ENCODE measurements around the gene TMEM272.
A peak's percentile ranks its signal among the peaks of the same experiment; 100 is the strongest.

The TMEM272 gene

DNA sequence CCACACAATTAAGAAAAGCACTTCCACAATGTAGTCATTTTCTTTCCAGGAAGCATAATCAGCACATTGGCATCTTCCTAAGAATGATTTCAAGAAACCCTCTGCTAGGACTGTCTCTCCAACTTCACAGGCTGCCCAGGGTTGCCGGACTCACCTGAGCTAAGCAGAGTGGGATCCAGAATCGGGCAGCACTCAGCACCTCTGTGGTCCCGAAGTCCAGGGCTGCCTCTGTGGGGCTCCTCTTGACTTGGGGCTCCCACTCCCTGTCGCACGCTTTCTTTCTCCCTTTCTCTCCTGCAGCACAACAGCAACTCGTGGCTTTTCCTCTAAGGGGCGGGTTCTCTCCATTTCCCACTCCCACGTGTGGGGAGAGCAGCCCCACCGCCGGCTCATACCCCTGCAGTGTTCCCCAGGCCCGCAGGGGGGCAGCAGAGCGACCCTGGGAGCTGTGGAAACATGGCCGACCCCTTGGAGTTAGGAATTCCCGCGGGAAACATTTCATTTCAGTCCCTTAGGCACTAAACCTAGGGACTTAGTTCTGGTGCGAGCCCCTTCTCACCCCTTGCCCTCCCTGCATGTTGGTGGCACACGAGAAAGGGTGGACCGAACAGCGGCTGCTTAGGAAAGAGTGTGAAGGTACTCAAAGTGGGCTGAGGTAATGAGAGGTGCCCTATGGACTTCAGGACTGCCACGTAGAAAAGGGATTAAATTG, at the start of gene TMEM272:
TMEM272 (minus strand) TSS at position 316 of the 712 bp plus-strand sequence. CDS start 6,647 bp downstream, outside the sequence.
- ATAC-seq (peak; percentile 69), DNase-seq (peak; percentile 80)

DNA sequence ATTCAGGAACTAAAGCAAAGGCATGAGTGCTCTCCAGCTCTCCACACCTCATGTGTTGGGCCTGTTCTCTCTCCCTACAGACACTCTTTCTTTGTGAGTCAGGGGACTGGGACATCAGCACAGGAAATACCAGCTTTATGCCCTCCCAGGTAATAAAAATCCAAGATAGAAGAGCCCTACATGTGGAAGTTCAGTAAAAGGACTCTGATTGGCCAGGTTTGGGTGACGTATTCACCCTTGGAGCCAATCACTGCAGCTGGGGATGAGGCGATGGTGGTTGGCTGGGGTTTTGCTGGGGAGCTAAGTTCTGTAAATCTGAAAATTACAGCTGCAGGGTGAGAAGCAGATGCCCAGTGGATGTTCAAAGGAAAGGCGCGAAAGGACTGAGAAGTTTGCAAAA, 49.3 kb upstream of the TMEM272 start:
- no peak for DNase-seq
- no peak for ATAC-seq

GRCh38 chr13:51892657-51893056, 47.7 kb upstream of the TMEM272 start:
- no peak for ATAC-seq
- no peak for DNase-seq

- ATAC-seq (no peak), DNase-seq (no peak)
These were observed 42.5 kb upstream of the TMEM272 start for GRCh38 chr13:51887468-51887867.

DNA sequence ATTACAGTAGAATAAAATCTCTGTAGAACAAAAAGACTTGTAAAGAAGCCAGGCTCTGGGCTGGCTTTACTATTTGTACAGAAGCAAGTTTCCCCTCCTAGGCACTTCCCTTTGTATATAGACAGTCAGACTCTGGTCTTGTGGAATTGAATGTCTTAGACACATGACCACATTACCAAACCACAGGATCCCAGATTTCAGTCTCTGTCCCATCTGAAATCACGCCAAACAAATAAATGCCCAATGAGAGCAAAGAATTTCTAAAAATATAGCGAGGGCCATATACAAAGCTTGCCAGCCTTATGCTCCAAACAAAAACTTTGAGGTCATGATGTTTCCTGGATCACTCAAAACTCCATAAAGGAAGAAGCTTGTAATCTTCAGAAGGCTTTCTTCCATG, 40.7 kb upstream of the TMEM272 start:
- ATAC-seq (no peak), DNase-seq (no peak)

- ATAC-seq (no peak), DNase-seq (no peak)
These were observed 38.2 kb upstream of the TMEM272 start for GRCh38 chr13:51883226-51883600.

GRCh38 chr13:51882570-51883225, 37.7 kb upstream of the TMEM272 start:
- DNase-seq (no peak), ATAC-seq (no peak)

GRCh38 chr13:51881296-51881695, 36.3 kb upstream of the TMEM272 start:
- ATAC-seq (no peak), DNase-seq (no peak)

- no peak for DNase-seq
- peak; percentile 49 for ATAC-seq
These were observed 34.2 kb upstream of the TMEM272 start for GRCh38 chr13:51879133-51879532.

DNA sequence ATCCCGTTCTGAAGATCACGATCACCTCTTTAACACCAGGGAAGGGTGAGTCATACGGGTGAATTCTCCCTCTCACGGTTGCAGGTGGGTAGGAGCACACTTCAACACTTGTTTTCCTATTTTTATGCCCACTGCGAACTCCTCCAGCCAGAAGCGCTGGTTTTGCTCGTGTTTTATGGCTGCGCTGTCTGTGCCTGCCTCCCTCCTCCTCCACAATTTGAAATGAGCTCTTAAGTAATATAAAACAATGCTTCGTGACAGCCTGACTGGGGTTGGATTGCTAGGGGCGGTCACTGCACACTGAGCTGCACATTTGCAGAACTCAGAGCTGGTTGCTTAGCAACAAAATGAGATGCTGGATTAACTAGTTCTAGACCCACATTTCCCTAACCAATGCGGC, 29.7 kb upstream of the TMEM272 start:
- DNase-seq, result no peak
- ATAC-seq, result no peak

GRCh38 chr13:51873837-51874236, 28.9 kb upstream of the TMEM272 start:
- ATAC-seq (no peak), DNase-seq (no peak)

GRCh38 chr13:51873117-51873798, 28.3 kb upstream of the TMEM272 start:
- ATAC-seq, result no peak
- no peak for DNase-seq

GRCh38 chr13:51870616-51871015, 25.6 kb upstream of the TMEM272 start:
- DNase-seq (no peak), ATAC-seq (no peak)

- DNase-seq, result no peak
- ATAC-seq, result no peak
These were observed 24.9 kb upstream of the TMEM272 start for GRCh38 chr13:51869916-51870315.

GRCh38 chr13:51867062-51867461, 22.1 kb upstream of the TMEM272 start:
- ATAC-seq (no peak), DNase-seq (no peak)

- DNase-seq (no peak), ATAC-seq (no peak)
These were observed 20.9 kb upstream of the TMEM272 start for GRCh38 chr13:51865838-51866237.

DNA sequence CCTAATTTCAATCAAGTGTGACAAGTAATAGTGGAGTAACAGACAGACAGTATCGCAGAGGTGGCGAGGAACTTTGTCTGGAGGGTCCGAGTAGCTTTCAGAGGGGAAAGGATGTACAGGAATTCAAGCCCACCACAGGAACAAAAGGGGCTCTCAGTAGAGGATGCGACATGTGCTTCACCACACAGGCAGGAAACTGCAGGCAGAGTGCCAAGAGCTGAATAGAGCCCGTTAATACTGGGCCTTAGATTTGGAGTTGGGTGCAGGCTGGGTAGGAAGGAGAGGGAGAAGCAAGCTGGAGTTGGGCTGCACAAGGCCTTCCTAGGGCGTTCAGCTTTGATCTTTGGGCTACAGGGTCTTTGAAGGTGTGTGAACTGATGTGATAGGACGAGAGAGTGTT, 18.0 kb upstream of the TMEM272 start:
- ATAC-seq (no peak), DNase-seq (no peak)

DNA sequence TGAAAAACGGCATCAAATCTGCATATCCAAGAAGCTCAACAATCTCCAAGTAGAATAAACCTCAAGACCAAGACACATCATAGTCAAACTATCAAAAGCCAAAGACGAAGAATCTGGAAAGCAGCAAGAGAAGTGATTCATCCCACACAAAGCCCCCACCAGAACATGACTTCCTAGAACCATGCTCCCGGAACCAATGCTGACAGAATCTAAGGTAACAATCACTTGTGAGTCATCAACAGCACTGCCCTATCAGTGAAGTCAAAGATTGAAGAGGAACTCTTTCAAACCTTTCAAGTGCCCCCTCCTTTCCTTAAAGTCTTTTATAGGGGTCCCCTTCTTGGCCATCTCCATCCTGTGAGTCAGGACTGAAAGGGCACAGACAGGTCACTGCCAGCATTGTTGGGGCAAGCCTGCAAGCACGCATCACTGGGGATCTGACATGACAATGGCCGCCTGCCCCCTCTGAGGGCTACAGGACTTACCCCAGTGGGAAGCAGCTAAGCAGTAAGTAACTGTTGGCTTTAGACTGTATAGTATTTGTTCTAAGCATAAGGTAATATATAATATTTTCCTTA, 16.8 kb upstream of the TMEM272 start, which contains the start of gene CCDC70:
CCDC70 (plus strand) TSS at position 247 of the 578 bp plus-strand sequence. CDS start 3,443 bp downstream, outside the sequence.
- ATAC-seq (peak; percentile 98), DNase-seq (peak; percentile 38)

DNA sequence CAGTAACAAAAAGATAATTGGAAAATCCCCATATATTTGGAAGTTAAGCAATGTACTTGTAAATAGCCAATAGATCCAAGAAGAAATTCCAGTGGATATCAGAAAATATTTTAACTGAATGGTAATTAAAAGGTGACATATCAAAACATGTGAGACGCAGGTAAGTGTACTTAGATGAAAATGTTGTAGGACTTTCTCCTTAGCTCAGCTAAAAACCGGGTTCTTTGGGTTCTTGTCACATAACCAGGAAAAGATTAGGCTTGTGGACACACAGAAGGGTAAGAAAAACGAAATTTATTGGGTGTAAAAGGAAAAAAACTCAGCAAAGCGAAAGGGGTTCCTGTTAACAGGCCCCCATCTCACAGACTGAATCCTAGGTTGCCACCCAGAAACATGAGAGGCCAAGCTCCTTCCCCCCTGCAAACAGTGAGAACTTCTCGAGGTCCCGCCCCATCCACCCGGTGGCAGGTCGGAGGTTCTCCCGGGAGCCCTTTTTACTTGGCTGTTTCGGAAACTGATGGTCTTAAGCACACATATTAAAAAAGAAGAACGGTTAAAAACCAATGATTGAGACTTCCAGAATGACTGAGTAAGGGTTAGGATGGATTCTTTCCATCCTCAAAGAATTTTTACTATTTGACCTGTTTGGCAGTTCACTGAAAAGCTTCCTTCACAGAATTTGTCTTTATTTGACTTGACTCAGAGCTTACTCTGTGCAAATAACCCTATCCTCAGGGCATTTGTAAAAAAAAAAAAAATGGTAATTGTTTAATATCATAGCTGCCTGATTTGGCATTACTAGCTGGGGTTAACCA, 13.7 kb upstream of the TMEM272 start:
- ATAC-seq (no peak), DNase-seq (no peak)

- ATAC-seq (no peak), DNase-seq (no peak)
These were observed 12.0 kb upstream of the TMEM272 start for GRCh38 chr13:51856998-51857397.

- DNase-seq (no peak), ATAC-seq (no peak)
These were observed 11.2 kb upstream of the TMEM272 start for GRCh38 chr13:51856027-51856736.
